H1 (cell line): ENCODE measurements around the gene SLC35E1. TPM values are rescaled to one million over a fixed set of nuclear protein-coding genes. Genes with fewer than 3 reads are reported as not detected.

Experiments
- CTCF ChIA-PET: fragments of 300-600 bp; sonication (Branson Sonifier 250); formaldehyde crosslinking; loops from one replicate; lab custom pipeline; 2021; ENCODE audit not compliant: partially characterized antibody; lab: Charles Lee
- POLR2A ChIA-PET: fragments of 300-600 bp; sonication (Branson Sonifier 250); formaldehyde crosslinking; loops from one replicate; lab custom pipeline; 2021; ENCODE audit warnings: inconsistent platforms; ENCODE audit not compliant: partially characterized antibody; lab: Charles Lee
- DNase-seq, 2 experiments: peaks; one replicate each; pipeline versions ENCODE4 v3.0.0 to v3.0.0-alpha.2; 2010 to 2022; ENCODE audit warnings: low spot score in 2 of 2, low read depth in 1 of 2, mixed read lengths in 1 of 2
- FAIRE-seq: peaks from 2 replicates; lab custom pipeline; 2011; peaks lifted over from hg19 to GRCh38; lab: Jason Lieb, UNC
- H2AFZ ChIP-seq: 2 replicates; pipeline ENCODE4 v1.8.1; 2012; ENCODE audit warnings: low read length, inconsistent platforms
- H2AK5ac ChIP-seq: 2 replicates; pipeline ENCODE4 v1.6.1; 2013; ENCODE audit warnings: low read depth, low read length
- H2BK120ac ChIP-seq: replicated peaks from 2 replicates; pipeline ENCODE3; 2013; ENCODE audit warnings: low read depth, low read length, inconsistent platforms
- H2BK12ac ChIP-seq: 2 replicates; pipeline ENCODE4 v1.6.1; 2013; ENCODE audit warnings: low read depth, low read length
- H2BK15ac ChIP-seq: 2 replicates; pipeline ENCODE4 v1.6.1; 2013; ENCODE audit warnings: low read length
- H2BK20ac ChIP-seq: 2 replicates; pipeline ENCODE4 v1.6.1; 2013; ENCODE audit warnings: low read length
- H2BK5ac ChIP-seq: 2 replicates; pipeline ENCODE4 v1.6.1; 2013; ENCODE audit warnings: low read depth, low read length
- H3K14ac ChIP-seq: 2 replicates; pipeline ENCODE4 v1.6.1; 2013; ENCODE audit warnings: inconsistent platforms; ENCODE audit not compliant: insufficient read length
- H3K18ac ChIP-seq: 2 replicates; pipeline ENCODE4 v1.6.1; 2013; ENCODE audit warnings: low read length; ENCODE audit errors: extremely low read depth
- H3K23ac ChIP-seq: 2 replicates; pipeline ENCODE4 v1.6.1; 2013; ENCODE audit warnings: inconsistent platforms; ENCODE audit not compliant: insufficient read length
- H3K23me2 ChIP-seq: 2 replicates; pipeline ENCODE4 v1.6.1; 2013; ENCODE audit warnings: low read depth, low read length
- H3K27ac ChIP-seq: 2 replicates; pipeline ENCODE4 v1.6.1; 2011; ENCODE audit warnings: low read depth, low read length, inconsistent platforms
- H3K27me3 ChIP-seq, 4 experiments: replicated peaks in 1 of 4; 1 replicate in 1 of 4; 2 replicates in 3 of 4; pipeline versions ENCODE4 v1.6.1 to v1.8.1; 2011 to 2013; ENCODE audit warnings: low read length in 3 of 4, mild to moderate bottlenecking in 3 of 4, inconsistent platforms in 2 of 4, mixed read lengths in 2 of 4, moderate library complexity in 1 of 4; ENCODE audit not compliant: control insufficient read depth in 3 of 4, insufficient read depth in 3 of 4; ENCODE audit errors: extremely low read depth in 1 of 4
- H3K36me3 ChIP-seq, 4 experiments: 2 replicates each; pipeline versions ENCODE4 v1.6.1 to v1.8.1; 2011 to 2013; ENCODE audit warnings: mild to moderate bottlenecking in 4 of 4, low read length in 3 of 4, moderate library complexity in 2 of 4, control low read depth in 1 of 4, inconsistent platforms in 1 of 4; ENCODE audit not compliant: insufficient read depth in 4 of 4, control insufficient read depth in 2 of 4
- H3K4ac ChIP-seq: replicated peaks from 2 replicates; pipeline ENCODE3; 2013; ENCODE audit warnings: low read length, low read depth, mixed read lengths, inconsistent platforms; ENCODE audit not compliant: insufficient read length
- H3K4me1 ChIP-seq, 4 experiments: replicated peaks in 1 of 4; 1 replicate in 1 of 4; 2 replicates in 3 of 4; pipeline versions ENCODE4 v1.6.1 to v1.8.1; 2011 to 2013; ENCODE audit warnings: low read length in 3 of 4, inconsistent platforms in 2 of 4, mixed read lengths in 1 of 4; ENCODE audit not compliant: insufficient read depth in 4 of 4, control insufficient read depth in 3 of 4
- H3K4me2 ChIP-seq, 2 experiments: 2 replicates each; pipeline versions ENCODE4 v1.6.1 to v1.8.1; 2011 to 2013; ENCODE audit warnings: low read depth in 2 of 2, low read length in 2 of 2, control low read depth in 1 of 2, inconsistent platforms in 1 of 2, mild to moderate bottlenecking in 1 of 2; ENCODE audit not compliant: insufficient read depth in 1 of 2
- H3K4me3 ChIP-seq, 4 experiments: fragments of 200-600, 300-600 bp in 1 of 4; sonication (generic), shearing (Covaris generic), sonication (Bioruptor Twin) in 1 of 4; 2 replicates each; pipeline versions ENCODE4 v1.5.1 to v1.8.1; 2011 to 2016; ENCODE audit warnings: low read length in 4 of 4, low read depth in 3 of 4, control low read depth in 2 of 4, inconsistent platforms in 2 of 4, mild to moderate bottlenecking in 2 of 4, mixed read lengths in 1 of 4, moderate library complexity in 1 of 4; ENCODE audit not compliant: insufficient read depth in 2 of 4; ENCODE audit errors: extremely low read depth in 1 of 4
- H3K56ac ChIP-seq: replicated peaks from 2 replicates; pipeline ENCODE3; 2013; ENCODE audit warnings: low read depth, mild to moderate bottlenecking, mixed read lengths, low read length, inconsistent platforms; ENCODE audit not compliant: insufficient read length
- H3K79me1 ChIP-seq: 2 replicates; pipeline ENCODE4 v1.6.1; 2013; ENCODE audit warnings: low read depth, low read length, control low read depth
- H3K79me2 ChIP-seq, 2 experiments: 2 replicates each; pipeline versions ENCODE4 v1.6.1 to v1.8.1; 2012 to 2013; ENCODE audit warnings: low read length in 2 of 2, mild to moderate bottlenecking in 2 of 2, inconsistent platforms in 1 of 2; ENCODE audit not compliant: insufficient read depth in 2 of 2, control insufficient read depth in 1 of 2
- H3K9ac ChIP-seq, 4 experiments: replicated peaks in 1 of 4; 1 replicate in 1 of 4; 2 replicates in 3 of 4; pipeline versions ENCODE4 v1.6.1 to v1.8.1; 2011 to 2013; ENCODE audit warnings: low read depth in 3 of 4, low read length in 3 of 4, control low read depth in 2 of 4, mild to moderate bottlenecking in 2 of 4, moderate library complexity in 2 of 4, inconsistent platforms in 1 of 4; ENCODE audit errors: extremely low read depth in 1 of 4
- H3K9me3 ChIP-seq, 2 experiments: 2 replicates each; pipeline versions ENCODE4 v1.6.1 to v1.8.1; 2012 to 2013; ENCODE audit warnings: mild to moderate bottlenecking in 2 of 2, moderate library complexity in 2 of 2, control low read depth in 1 of 2, inconsistent platforms in 1 of 2, low read depth in 1 of 2, low read length in 1 of 2, mixed read lengths in 1 of 2; ENCODE audit not compliant: insufficient read depth in 2 of 2
- H4K20me1 ChIP-seq, 2 experiments: replicated peaks in 1 of 2; 2 replicates each; pipeline versions ENCODE3 to v1.8.1; 2011 to 2013; ENCODE audit warnings: inconsistent platforms in 2 of 2, low read length in 2 of 2, mild to moderate bottlenecking in 1 of 2; ENCODE audit not compliant: insufficient read depth in 2 of 2, control insufficient read depth in 1 of 2
- H4K5ac ChIP-seq: 2 replicates; pipeline ENCODE4 v1.6.1; 2013; ENCODE audit warnings: low read length, low read depth, mixed read lengths, inconsistent platforms; ENCODE audit not compliant: insufficient read length
- H4K8ac ChIP-seq: 2 replicates; pipeline ENCODE4 v1.8.0; 2013; ENCODE audit warnings: mild to moderate bottlenecking, moderate library complexity, low read length, inconsistent platforms; ENCODE audit not compliant: insufficient read depth; ENCODE audit errors: extremely low read depth
- H4K91ac ChIP-seq: replicated peaks from 2 replicates; pipeline ENCODE3; 2013; ENCODE audit warnings: low read length, mixed read lengths, inconsistent platforms; ENCODE audit not compliant: insufficient read length
- BRCA1 ChIP-seq: IDR thresholded peaks from 2 replicates; pipeline ENCODE4 v1.6.1; 2012; ENCODE audit warnings: low read depth, low read length, improper control_type of control experiment
- CREB1 ChIP-seq: IDR thresholded peaks from 2 replicates; pipeline ENCODE4 v1.6.1; 2012; ENCODE audit warnings: inconsistent platforms
- GABPA ChIP-seq: IDR thresholded peaks from 2 replicates; pipeline ENCODE4 v1.6.1; 2011; ENCODE audit warnings: mild to moderate bottlenecking, low read length, moderate library complexity, borderline replicate concordance; ENCODE audit not compliant: insufficient read depth
- HDAC2 ChIP-seq, 2 experiments: fragments of 300-600 bp in 1 of 2; sonication (generic) in 1 of 2; IDR thresholded peaks; 2 replicates each; pipeline ENCODE4 v1.6.1; 2011 to 2012; ENCODE audit warnings: low read depth in 2 of 2, low read length in 2 of 2, mild to moderate bottlenecking in 2 of 2, moderate library complexity in 2 of 2, borderline replicate concordance in 1 of 2, inconsistent platforms in 1 of 2
- JUN ChIP-seq: IDR thresholded peaks from 2 replicates; pipeline ENCODE4 v1.6.1; 2011; ENCODE audit warnings: low read depth, mild to moderate bottlenecking, improper control_type of control experiment, low read length
- KDM5A ChIP-seq: fragments of 200-600 bp; IDR thresholded peaks from 2 replicates; pipeline ENCODE4 v1.7.1; 2012; ENCODE audit warnings: mild to moderate bottlenecking, low read length, inconsistent platforms, mixed read lengths
- NRF1 ChIP-seq: IDR thresholded peaks from 2 replicates; pipeline ENCODE4 v1.6.1; 2011; ENCODE audit warnings: mild to moderate bottlenecking, low read depth, low read length, improper control_type of control experiment
- PHF8 ChIP-seq: fragments of 200-600 bp; sonication (generic); conservative IDR thresholded peaks from 2 replicates; pipeline ENCODE4 v1.7.1; 2012; ENCODE audit warnings: low read depth, mild to moderate bottlenecking, inconsistent platforms, low read length, moderate library complexity
- RBBP5 ChIP-seq: IDR thresholded peaks from 2 replicates; pipeline ENCODE4 v1.7.1; 2012; ENCODE audit warnings: low read depth, mild to moderate bottlenecking, inconsistent platforms, low read length, moderate library complexity, borderline replicate concordance
- RFX5 ChIP-seq: IDR thresholded peaks from 2 replicates; pipeline ENCODE4 v1.6.1; 2011; ENCODE audit warnings: low read depth, low read length, improper control_type of control experiment, borderline replicate concordance
- RXRA ChIP-seq: IDR thresholded peaks from 2 replicates; pipeline ENCODE4 v1.6.1; 2011; ENCODE audit warnings: low read depth, mild to moderate bottlenecking, low read length, moderate library complexity; ENCODE audit not compliant: insufficient read depth
- SAP30 ChIP-seq: fragments of 300-600 bp; sonication (generic); IDR thresholded peaks from 2 replicates; pipeline ENCODE4 v1.7.1; 2012; ENCODE audit warnings: low read length, moderate library complexity, mild to moderate bottlenecking, inconsistent platforms; ENCODE audit not compliant: insufficient read depth, insufficient replicate concordance
- TBP ChIP-seq: IDR thresholded peaks from 2 replicates; pipeline ENCODE4 v1.6.1; 2011; ENCODE audit warnings: low read depth, low read length, improper control_type of control experiment
- TCF12 ChIP-seq: IDR thresholded peaks from 2 replicates; pipeline ENCODE4 v1.6.1; 2011; ENCODE audit warnings: low read depth, mild to moderate bottlenecking, low read length
- WGBS, 2 experiments: shearing (Covaris generic) in 1 of 2; methylation state at CpG; one replicate each; pipeline versions ENCODE4 v1.1.6 to v1.1.7; 2013 to 2015; ENCODE audit warnings: low lambda C conversion rate in 2 of 2, mixed read lengths in 2 of 2, inconsistent platforms in 1 of 2, low coverage in 1 of 2, missing lambda C conversion rate in 1 of 2; ENCODE audit not compliant: insufficient replicate concordance in 2 of 2, insufficient coverage in 1 of 2, insufficient read length in 1 of 2; ENCODE audit errors: extremely low coverage in 1 of 2, missing lambda C conversion rate in 1 of 2; 5-methylcytosine and 5-hydroxymethylcytosine counted together
- polyA plus RNA-seq, 7 experiments: library from polyadenylated mRNA; depleted of rRNA in 3 of 7; stranded (reverse) in 5 of 7; unstranded in 2 of 7; fragments of >200 nt in 5 of 7; fragments of 200-250 nt in 2 of 7; gene quantifications; 1 replicate in 5 of 7; 2 replicates in 1 of 7; 4 replicates in 1 of 7; pipeline versions ENCODE4 v1.2.1 to v1.2.3, GENCODE V29; 2011 to 2013; ENCODE audit warnings: missing spikeins in 2 of 7, mixed read lengths in 2 of 7
- total RNA-seq: library from RNA; stranded (reverse); fragmentation: NEBNext Ultra II Directional; extraction: Animal tissue kit (Norgen Biotek cat#: 25700); gene quantifications from 2 replicates; pipeline ENCODE4 v1.2.1, GENCODE V29; 2021

The SLC35E1 gene
- total and polyA plus RNA-seq, 2 of the 8 experiments (the other 6 are each of a cell fraction or from before 2014, with no cell fraction given), result 26.0 to 31.9 TPM

DNA sequence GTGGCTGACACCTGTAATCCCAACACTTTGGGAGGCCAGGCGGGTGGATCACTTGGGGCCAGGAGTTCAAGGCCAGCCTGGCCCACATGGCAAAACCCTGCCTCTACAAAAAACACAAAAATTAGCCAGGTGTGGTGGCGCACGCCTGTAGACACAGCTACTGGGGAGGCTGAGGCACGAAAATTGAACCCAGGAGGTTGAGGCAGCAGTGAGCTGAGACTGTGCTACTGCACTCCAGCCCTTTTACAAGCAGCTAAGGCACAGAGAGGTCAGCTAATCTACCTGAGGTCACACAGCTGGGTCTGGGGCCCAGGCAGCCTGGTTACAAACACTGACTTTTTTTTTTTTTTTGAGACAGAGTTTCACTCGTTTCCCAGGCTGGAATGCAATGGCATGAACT is 28.6 kb upstream of the SLC35E1 start:
- H3K4me2 ChIP-seq, result no peak overlapping the region
- no peak overlapping the region for H3K9ac ChIP-seq
- peaks cover 50% of the 10 kb centered on the region for H3K79me1 ChIP-seq
- H3K36me3 ChIP-seq, result no peaks in the 10 kb centered on the region
- H3K4me1 ChIP-seq, result no peaks in the 10 kb centered on the region
- H3K79me2 ChIP-seq, result peaks cover 0 to 88% of the 10 kb centered on the region in 2 experiments; a peak in 2 of 4 replicates
- no peaks in the 10 kb centered on the region for H3K9me3 ChIP-seq
- H2AFZ ChIP-seq, result no peak overlapping the region
- ChIA-PET CTCF (interaction anchor here (1.0 to 1.9 kb wide), 3 partner anchors 12 to 191 kb away, joined by 3 to 6 read pairs (median 3); no protein-coding TSS in a partner anchor), POLR2A (interaction anchor here (0.7 to 1.6 kb wide), 4 partner anchors 9 to 37 kb away, joined by 3 to 5 read pairs (median 4); no protein-coding TSS in a partner anchor)
- no peak overlapping the region for H3K4me3 ChIP-seq
- H4K91ac ChIP-seq, result no peak overlapping the region
- no peak overlapping the region for H2BK20ac ChIP-seq
- H3K4ac ChIP-seq, result no peak overlapping the region
- no peak overlapping the region for H3K27ac ChIP-seq
- H3K23me2 ChIP-seq, result no peaks in the 10 kb centered on the region
- no peak overlapping the region for H2BK5ac ChIP-seq
- H4K5ac ChIP-seq, result no peak overlapping the region
- no peak overlapping the region for H2AK5ac ChIP-seq
- H2BK120ac ChIP-seq, result no peak overlapping the region
- H3K14ac ChIP-seq, result no peak overlapping the region
- no peak overlapping the region for H4K8ac ChIP-seq
- peaks cover 14 to 44% of the 10 kb centered on the region in 2 experiments for H4K20me1 ChIP-seq
- H3K23ac ChIP-seq, result no peak overlapping the region
- DNase-seq (no peak), FAIRE-seq (no peak)
- H3K18ac ChIP-seq, result no peak overlapping the region
- 86% methylated on average over 5 of the region's 5 CpGs; no CpG with 5 or more reads in 1 of the 2 experiments for WGBS, 2 experiments
- H2BK12ac ChIP-seq, result no peak overlapping the region
- no peak overlapping the region for H2BK15ac ChIP-seq
- H3K27me3 ChIP-seq, result no peaks in the 10 kb centered on the region
- no peak overlapping the region for H3K56ac ChIP-seq
- TF ChIP-seq RFX5, result no peak
- TF ChIP-seq TBP, result no peak
- no peak for TF ChIP-seq TCF12
- TF ChIP-seq NRF1, result no peak
- TF ChIP-seq GABPA, result no peak
- no peak for TF ChIP-seq RXRA
- TF ChIP-seq BRCA1, result no peak
- no peak for TF ChIP-seq CREB1
- TF ChIP-seq KDM5A, result no peak
- no peak for TF ChIP-seq JUN
- no peak for TF ChIP-seq PHF8
- no peak for TF ChIP-seq HDAC2 (IDR thresholded peaks at IDR 0.05; ENCODE audit: borderline replicate concordance in 1 of 2, low read depth in 2 of 2, low read length in 2 of 2)
- TF ChIP-seq RBBP5, result no peak
- TF ChIP-seq SAP30, result no peak
